Stimulated activated CD4-positive, alpha-beta T cell treated with anti-CD3 and anti-CD28 coated beads, Interleukin-12 subunit alpha, Interleukin-12 subunit beta, amount 100 ng/mL, for 4 hours (primary cell): ENCODE measurements around the gene GNPTG.
A peak's percentile ranks its signal among the peaks of the same experiment; 100 is the strongest.

Experiments used
- DNase-seq: peaks from one replicate; pipeline ENCODE4 v3.0.0-alpha.2; 2020

Gene GNPTG

DNA sequence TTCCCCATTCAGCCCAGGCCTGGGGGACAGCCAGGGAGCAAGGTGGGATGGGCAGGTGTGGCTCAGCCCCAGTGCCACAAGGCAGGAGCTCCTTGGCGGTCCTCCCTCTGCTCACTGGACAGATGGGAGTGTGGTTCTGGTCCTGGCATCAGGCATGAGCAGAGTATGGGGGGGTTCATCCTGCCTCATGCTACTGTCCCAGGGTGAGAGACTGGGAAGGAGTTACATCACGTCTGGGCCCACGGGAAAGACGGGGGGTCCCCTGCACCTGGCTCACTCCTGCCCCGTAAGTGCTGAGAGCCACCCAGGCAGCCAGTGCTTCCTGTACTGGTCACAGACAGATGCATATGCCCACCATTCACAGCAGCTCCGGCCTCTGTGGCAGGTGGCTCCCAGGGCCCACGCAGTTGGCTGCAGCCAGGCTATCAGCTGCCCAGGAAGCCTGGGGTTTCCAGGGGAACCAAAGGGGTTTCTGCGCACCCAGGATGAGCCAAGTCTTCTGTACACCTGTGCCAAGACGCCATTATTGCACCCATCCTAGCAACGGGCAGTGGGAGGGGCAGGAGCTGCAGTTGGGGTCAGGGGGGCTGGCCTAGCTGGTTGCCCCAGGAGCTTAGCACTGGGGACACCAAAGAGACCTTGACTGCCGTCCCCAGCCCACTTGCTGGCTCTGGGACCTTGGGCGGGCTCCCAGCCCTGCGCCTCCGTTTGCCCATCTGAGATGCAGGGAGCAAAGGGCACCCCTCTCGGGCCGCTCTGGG is 16.3 kb upstream of the GNPTG start:
- DNase-seq, result no peak

DNA sequence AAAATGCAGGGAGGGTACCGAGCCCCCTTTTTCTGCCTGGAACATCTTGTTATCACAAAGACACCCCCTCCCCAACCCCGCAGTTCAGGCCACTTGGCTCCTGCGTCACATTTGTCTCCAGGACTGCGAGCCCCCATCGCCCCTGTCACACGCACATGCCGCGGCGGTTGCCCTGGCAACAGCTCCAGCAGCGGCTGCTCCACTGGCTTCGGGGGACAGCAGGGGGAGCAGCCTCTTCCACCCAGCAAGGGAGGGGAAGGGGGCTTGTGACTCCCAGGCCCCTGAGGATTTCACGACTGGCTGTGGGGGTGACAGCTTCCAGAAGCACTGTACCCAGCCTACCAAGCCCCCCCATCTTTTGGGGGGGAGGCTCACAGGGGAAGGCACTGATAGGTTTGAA is 15.7 kb upstream of the GNPTG start:
- no peak for DNase-seq

DNA sequence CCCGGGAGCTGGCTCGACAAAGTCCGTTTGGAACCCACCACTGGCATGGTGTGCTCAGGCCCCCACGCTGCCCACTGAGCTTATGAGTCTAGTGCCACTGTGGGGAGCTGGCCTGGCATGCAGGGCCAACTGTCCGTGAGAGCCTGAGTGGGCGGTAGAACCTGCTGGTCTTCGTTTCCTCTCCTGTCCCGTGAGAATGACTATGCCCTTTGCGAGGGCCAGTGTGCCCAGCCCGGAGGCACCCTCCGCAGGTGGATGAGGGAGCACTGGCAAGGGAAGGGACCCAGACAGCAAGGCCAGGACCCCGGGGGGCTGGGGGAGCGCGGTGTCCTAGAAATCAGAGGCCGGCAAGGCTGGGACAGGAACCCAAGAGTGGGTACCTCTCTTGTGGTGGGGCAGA is 15.1 kb upstream of the GNPTG start:
- DNase-seq, result no peak

DNA sequence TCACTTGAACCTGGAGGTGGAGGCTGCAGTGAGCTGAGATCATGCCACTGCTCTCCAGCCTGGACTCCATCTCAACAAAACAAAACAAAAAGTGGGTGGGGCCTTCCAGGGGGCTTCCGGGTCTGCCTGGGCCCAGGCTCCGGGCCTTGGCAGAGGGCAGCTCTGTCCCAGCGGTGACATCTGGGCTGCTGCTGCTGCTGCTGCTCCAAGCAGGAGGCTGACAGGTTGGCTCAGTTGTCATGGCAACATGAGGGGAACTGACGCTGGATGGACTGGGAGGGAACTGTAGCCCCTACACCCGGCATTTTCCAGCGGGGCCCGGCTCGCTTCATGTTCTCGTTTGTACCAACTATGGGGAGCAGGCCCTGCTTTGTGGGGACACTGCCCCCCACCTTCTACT is 14.2 kb upstream of the GNPTG start:
- DNase-seq, result no peak

DNA sequence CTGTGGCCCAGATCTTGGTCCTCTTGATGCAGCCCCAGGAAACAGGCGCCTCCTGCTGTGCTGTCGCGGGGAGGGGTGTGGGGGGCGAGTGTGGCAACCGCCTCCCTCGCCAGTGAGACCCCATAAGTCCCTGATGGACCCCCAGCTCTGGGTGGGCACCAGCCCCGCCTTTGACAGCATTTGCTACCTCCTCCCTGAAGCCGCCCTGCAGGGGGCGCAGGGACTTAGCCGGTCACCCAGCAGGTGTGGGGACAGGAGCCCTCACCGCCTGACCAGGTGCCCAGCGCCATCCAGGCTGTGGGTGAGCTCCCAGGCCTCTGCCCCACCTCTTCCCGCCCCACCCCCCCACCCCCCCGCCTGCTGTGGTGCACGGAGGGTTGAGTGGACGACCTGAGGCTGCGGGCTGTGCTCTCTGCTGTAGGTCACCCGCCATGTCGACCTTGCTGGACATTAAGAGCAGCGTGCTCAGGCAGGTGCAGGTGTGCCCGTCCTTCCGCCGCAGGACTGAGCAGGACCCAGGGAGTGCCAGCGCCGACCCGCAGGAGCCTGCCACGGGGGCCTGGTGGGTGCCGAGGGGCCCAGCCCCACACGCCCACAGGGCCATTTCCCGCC is 13.5 kb upstream of the GNPTG start:
- DNase-seq, result no peak

DNA sequence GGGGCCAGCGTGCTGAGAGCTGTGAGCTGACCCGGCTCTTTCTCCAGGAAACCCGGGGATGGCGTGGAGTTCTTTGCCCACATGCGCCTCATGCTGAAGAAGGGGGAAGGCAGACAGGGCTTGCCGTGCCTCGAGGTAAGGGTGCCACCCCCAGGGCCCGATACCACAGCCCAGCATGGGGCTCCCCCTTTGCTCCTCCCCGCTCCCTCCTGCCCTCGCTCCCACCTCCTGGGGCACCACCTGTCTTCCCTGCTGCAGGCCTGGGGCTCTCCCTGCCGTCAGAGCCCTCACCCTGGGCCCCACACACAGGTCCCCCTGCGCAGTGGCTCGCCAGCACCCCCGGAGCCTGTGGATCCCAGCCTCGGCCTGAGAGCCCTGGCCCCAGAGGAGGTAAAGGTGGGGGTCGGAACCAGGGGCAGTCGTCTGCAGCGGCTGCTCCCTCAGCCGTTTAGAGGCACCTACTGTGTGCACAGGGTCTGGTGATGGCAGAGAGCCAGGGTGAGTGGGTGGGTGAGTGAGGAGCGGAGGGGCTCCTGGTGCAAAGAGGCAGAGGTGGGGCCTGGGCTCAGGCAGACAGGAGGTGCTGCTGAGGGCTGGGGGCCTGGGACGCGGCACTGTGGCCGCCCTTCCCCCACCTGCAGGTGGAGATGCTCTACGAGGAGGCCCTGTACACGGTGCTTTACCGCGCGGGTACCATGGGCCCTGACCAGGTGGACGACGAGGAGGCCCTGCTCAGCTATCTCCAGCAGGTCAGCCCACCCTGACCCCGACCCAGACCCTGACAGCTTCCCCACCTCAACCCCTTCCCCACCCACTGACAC is 12.7 kb upstream of the GNPTG start:
- no peak for DNase-seq

DNA sequence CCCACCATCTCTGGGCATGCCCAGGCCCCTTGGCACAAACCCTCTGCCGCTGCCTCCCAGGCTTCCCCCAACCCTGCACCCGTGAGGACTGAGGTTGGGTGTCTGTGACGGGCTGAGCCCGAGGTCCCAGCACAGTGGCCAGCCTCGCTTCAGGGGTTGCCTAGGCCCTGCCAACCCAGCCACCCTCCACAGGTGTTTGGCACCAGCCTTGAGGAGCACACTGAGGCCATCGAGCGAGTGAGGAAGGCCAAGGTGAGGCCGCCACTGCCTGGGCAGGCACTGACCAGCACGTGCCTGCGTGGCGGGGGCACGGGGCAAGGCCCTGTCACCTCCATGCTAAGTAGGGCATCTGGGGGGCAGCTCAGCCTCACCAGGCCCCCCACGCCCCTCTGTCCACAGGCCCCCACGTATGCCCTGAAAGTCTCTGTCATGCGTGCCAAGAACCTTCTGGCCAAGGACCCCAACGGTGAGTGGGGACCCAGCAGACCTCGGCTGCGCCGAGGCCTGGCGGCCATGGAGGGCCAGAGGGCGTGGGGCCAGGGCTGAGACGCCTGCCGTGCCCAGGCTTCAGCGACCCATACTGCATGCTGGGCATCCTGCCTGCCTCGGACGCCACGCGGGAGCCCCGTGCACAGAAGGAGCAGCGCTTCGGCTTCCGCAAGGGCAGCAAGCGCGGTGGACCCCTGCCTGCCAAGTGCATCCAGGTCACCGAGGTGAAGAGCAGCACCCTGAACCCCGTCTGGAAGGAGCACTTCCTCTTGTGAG is 10.8 kb upstream of the GNPTG start:
- no peak for DNase-seq

DNA sequence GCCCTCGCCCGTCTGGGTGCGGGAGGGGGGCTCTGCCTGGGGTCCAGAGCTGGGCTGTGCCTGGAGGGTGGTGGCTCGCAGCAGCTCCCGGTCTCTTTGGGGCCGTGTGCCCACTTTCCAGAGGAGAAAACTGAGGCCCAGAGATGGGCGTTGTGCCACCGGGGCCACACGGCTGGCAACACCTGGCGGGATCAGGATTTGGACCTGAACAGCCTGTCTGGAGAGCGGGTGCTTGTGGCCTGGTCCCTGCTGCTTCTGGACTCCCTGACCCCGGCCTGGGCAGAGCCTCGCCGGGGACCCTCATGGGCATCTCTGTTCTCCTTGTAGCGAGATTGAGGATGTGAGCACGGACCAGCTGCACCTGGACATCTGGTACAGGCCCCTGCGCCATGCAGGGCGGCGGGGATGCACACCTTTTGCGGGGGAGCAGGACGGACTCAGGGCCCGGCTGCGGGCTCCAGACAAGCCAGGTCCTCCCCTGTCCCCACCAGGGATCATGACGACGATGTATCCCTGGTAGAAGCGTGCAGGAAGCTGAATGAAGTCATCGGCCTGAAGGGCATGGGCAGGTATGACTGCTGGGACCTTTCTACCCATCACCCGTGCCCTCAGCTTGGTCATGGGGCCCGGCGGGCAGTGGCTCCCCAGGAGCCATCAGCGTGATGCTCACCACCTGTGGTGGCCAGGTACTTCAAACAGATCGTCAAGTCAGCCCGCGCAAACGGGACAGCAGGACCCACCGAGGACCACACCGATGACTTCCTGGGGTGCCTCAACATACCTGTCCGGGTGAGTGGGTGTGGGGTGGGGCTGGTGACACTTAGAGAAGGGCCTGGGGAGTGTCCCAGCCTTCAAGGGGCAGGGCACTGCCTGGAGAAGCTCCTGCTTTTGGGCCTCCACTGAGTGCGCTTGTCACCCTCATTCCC is 10.0 kb upstream of the GNPTG start:
- no peak for DNase-seq

DNA sequence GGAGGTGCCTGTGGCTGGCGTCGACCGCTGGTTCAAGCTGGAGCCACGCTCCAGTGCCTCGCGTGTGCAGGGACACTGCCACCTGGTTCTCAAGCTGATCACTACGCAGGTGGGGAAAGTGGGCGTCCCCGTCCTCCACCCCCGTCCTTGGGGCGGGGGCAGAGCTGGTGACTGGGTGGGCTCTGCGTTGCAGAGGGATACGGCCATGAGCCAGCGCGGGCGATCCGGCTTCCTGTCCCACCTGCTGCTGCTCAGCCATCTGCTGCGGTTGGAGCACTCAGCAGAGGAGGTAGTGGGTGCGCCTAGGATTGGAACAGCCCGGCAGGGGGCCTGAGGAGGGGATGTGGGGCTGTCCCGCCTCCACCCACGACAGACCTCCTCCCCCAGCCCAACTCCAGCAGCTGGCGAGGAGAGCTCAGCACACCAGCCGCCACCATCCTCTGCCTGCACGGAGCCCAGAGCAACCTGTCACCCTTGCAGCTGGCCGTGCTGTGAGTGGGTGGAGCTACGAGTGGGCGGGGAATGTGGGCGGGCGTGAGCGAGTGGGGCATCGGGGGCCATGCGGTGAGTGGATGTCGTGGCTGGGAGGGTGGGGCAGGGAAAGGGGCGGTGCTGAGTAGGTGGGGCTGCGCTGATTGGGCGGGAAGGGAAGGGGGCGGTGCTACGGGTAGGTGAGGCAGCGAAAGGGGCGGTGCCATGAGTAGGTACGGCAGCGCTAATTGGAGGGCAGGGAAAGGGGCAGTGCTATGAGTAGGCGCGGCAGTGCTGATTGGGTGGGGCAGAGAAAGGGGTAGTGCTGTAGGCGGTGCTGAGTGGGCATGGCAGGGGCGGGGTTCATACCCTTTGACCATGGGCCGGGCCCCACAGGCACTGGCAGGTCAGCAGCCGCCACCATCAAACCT is 9.0 kb upstream of the GNPTG start:
- DNase-seq, result peak; percentile 86

DNA sequence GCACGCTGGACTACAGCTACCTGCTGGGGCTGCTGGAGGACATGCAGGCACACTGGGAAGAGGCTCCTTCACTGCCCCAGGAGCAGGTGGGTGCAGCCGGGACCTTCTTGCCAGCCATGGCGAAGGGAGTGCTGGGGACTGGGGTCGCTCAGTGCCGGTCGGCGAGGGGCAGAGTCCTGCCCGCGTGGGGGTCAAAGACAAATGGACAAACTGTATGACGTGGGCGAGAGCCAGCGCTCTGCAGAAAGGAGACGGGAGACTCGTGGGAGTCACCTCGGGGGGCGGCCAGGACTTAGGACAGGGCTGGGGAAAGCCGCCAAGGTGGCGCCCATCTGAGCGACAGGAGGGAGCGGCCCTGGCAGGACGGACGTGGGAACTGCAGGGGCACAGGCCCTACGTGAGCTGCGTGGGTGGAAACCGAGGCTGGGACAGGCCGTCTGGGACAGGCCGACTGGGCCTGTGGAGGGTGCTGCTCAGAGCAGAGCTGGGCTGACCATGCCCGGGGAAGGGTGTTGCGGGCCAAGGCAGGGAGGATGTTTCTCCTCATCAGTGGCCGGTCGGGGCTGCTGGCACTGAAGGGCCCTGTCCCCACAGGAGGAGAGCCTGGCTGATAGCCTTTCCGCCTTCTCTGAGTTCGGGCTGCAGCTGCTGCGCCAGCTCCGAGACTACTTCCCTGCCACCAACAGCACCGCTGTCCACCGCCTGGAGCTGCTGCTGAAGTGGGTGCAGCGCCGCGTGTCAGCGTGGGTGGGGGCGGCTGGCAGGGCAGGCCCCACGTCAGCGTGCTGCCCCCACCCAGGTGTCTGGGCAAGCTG is 8.1 kb upstream of the GNPTG start:
- DNase-seq, result no peak

DNA sequence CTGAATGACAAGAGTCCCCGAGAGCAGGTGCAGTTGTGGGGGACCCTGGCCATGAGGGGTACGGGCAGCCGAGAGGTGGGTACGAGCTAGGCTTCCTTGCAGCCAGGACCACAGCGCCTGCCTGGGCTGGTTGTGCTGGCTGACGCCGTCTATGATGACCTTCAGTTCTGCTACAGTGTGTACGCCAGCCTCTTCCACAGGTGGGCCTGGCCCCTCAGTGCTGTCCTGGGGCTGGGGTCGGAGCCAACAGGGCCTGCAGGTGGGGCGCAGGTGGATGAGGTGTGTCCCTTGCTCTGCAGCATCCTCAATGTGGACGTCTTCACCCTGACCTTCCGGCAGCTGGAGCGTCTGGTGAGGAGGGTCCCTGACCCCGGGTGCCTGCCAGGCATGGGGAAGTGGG is 7.2 kb upstream of the GNPTG start:
- DNase-seq, result no peak

DNA sequence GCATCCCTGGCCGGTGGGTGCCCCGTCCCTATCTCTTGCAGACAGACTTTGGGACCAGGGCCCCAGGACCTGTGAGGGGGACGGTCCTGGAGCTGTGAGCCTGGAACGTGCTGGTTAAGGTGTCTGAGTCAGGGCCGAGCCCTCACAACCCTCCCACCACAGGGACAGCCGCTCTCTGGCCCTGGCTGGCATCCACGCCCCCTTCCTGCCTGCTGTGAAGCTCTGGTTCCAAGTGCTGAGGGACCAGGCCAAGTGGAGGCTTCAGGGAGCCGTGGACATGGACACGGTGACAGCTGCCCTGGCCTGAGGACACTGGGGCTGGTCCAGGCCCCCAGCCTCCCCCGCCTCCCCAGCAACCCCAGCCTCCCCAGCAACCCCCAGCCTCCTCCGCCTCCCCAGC is 6.6 kb upstream of the GNPTG start:
- no peak for DNase-seq

DNA sequence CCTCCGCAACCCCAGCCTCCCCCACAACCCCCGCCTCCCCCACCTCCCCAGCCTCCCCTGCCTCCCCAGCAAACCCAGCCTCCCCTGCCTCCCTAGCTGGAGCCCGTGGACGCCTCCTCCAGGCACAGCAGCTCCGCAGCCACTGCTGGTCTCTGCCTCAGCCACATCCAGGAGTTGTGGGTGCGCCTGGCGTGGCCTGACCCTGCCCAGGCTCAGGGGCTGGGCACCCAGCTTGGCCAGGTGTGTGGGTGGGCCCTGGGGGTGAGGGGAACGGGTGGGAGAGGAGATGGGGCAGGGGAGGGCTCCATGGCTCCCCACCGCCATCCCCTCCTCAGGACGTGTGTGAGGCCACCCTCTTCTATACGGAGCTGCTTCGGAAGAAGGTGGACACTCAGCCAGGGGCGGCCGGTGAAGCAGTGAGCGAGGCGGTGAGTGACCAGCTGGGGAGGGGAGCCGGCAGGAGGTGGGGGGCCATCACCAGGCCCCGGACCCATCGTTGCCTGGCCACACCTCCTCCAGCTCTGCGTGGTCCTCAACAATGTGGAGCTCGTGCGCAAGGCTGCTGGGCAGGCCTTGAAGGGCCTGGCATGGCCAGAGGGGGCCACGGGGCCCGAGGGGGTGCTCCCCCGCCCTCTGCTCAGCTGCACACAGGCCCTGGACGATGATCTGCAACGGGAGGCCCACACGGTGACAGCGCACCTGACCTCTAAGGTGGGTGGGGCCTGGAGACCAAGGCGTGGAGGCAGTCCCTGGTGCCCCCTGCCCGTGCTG is 5.9 kb upstream of the GNPTG start:
- no peak for DNase-seq

DNA sequence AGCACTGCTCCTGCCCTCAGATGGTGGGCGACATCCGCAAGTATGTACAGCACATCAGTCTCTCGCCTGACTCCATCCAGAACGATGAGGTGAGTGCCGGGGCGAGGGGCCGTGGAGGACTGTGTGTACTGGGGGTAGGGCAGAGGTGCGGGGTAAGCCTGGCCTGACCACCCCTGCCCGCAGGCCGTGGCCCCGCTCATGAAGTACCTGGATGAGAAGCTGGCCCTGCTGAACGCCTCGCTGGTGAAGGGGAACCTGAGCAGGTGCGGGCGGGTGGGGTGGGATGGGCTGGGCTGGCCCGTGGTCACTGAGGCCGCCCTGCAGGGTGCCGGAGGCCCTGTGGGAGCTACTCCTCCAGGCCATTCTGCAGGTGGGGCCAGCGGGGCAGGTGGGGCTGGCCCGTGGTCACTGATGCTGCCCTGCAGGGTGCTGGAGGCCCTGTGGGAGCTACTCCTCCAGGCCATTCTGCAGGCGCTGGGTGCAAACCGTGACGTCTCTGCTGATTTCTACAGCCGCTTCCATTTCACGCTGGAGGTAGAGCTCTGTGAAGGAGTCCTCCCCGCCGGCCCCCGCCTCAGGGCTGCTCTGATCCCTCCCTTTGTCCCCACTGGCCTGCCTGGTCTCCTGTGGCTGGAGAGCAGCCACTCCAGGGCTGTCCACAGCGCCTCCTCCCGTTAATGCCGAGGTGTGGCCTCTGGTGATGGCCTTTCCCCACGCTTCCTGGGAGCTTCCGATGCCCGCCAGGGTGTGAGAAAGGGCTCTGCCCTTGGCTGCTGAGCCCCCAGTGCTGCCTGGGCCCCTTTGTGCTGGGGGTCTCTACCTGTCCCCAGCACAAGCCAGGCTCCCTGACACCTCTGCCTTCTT is 5.1 kb upstream of the GNPTG start:
- DNase-seq, result no peak

DNA sequence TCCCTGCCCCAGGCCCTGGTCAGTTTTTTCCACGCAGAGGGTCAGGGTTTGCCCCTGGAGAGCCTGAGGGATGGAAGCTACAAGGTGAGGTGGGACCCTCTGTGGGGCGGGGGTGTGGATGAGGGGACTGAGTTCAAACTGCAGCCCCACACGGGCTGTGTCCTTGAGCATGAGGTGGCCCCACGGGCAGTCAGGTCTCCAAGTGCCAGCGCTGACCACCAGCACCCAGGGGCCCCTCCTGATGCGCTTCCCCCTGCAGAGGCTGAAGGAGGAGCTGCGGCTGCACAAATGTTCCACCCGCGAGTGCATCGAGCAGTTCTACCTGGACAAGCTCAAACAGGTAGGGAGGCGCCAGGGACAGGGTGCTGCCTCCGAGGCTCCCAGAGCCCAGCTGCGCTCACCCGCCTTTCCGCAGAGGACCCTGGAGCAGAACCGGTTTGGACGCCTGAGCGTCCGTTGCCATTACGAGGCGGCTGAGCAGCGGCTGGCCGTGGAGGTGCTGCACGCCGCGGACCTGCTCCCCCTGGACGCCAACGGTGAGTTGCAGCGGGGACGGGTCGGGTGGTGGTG is 4.4 kb upstream of the GNPTG start:
- no peak for DNase-seq

DNA sequence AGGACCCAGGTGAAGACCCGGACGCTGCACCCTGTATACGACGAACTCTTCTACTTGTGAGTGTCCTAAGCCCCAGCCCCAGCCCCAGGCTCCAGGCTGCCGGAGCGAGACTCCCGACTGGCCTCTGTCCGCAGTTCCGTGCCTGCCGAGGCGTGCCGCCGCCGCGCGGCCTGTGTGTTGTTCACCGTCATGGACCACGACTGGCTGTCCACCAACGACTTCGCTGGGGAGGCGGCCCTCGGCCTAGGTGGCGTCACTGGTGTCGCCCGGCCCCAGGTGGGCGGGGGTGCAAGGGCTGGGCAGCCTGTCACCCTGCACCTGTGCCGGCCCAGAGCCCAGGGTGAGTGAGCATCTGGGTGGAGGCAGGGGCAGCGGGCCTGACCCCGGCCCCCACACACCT is 3.8 kb upstream of the GNPTG start:
- DNase-seq, result no peak

DNA sequence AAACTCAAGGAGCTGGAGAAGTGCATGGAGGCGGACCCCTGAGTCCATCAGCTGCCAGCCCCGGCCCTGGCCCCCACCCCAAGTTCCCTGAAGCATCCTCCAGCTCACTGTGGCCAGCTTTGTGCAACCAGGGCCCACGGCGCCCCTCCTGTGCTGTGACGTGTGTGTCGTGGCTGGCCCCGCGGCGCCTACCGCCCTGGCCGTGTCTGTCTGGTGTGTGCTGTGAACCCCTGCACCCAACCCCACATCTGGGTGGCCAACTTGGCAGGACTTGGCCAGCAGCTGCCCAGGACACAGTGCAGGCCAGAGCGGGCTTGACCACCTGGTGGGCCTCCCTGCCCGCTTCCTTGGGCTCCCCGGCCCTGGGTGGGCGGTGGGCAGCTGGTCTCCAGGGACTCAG is 3.3 kb upstream of the GNPTG start:
- no peak for DNase-seq

DNA sequence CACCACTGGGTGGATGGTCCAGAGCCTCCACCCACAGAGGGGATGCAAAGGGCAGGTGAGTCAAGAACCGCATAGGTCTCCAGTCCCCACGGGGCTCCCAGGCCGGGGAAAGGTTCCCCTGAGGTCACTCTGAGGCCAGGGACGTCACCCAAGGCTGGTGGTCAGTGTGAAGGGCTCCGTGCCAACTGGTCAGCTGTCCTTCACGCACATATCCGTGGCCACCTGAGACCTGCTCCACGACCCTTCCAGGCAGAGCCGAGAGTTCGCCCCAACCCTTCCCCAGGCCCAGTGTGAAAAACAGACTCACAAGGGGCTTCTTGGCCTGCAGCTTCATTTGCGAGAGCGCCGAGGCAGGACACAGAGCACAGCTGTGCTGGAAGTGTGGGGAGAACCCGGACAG is 2.8 kb upstream of the GNPTG start:
- DNase-seq, result no peak
